Measurements from ENCODE around the gene ATXN10.
"Not testable (repeated sequence)": the region's sequence is repeated elsewhere in the genome, so short reads cannot be mapped to it uniquely, and the experiment has no call there.

ATXN10 gene

DNA sequence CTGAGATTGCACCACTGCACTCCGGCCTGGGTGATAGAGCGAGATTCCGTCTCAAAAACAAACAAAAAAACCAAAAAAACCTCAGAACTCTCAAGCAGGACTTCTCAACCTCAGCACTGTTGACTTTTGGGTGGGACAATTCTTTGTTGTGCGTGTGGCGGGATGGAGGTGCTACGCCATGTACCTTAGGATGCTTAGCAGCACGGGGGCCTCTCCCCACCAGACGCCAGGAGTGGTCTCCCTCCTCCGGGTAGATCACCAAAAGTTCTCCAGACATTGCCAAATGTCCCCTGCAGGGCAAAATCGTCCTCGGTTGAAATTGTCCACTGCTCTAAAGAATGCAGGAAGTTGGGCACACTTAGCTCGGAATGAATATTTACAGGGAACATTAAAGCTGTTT is 26.9 kb upstream of the ATXN10 start:
- no peak for DNase-seq (ENCODE audit: low spot score)

DNA sequence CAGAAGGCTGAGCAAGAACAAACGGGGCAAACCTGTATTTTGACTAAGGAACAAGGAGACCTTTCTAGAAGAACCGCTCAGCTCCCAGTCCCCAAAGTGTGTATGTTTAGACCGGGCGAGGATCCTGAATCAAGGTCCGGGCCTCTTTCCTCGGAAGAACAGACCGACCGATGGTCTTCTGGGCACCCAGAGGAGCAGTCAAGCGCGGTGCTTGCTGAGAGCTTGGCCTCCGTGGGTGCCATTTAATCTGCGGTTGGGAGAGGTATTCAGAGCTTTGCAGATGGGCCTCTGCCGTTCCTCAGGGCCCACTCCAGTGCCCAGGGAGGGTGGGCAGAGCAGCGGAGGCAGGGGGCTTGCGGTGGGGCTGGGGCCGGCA is 26.5 kb upstream of the ATXN10 start:
- no peak for DNase-seq (ENCODE audit: low spot score)

- peak; percentile 11 for DNase-seq (ENCODE audit: low spot score)
Measured at GRCh38 chr22:45645526-45646414, 25.9 kb upstream of the ATXN10 start.

GRCh38 chr22:45647532-45648225 is 24.0 kb upstream of the ATXN10 start:
- no peak for DNase-seq (ENCODE audit: low spot score)

- DNase-seq (ENCODE audit: low spot score) = no peak
Measured at GRCh38 chr22:45648301-45649117, 23.1 kb upstream of the ATXN10 start.

GRCh38 chr22:45649809-45650208 is 21.8 kb upstream of the ATXN10 start:
- no peak for DNase-seq (ENCODE audit: low spot score)

- no peak for DNase-seq (ENCODE audit: low spot score)
Measured at GRCh38 chr22:45650721-45651120, 20.9 kb upstream of the ATXN10 start.

DNA sequence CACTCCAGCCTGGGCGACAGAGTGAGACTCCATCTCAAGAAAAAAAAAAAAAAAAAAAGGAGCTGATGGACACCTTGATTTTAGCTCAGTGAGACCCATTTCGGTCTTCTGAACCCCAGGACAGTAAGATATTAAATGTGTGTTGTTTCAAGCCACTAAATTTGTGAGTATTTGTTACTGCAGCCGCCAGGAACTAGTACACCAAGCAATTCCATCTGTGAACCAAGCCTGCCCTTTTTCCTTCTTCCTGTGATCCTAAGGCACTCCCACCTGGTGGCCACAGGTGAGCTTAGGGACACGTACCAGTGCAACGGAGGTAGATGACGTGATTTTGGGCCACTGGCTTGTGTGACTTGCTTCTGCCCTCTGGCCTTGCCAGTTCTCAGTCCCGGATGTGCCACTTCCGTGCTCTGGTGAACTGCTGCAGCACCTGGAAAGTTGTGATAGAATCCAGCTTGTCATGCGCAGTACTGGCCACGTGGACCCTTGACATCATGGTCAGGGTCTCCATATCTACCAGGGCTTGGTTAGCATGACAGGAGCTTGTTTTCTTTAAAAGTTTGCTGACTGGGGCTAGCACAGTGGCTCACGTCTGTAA is 19.6 kb upstream of the ATXN10 start:
- no peak for DNase-seq (ENCODE audit: low spot score)

DNA sequence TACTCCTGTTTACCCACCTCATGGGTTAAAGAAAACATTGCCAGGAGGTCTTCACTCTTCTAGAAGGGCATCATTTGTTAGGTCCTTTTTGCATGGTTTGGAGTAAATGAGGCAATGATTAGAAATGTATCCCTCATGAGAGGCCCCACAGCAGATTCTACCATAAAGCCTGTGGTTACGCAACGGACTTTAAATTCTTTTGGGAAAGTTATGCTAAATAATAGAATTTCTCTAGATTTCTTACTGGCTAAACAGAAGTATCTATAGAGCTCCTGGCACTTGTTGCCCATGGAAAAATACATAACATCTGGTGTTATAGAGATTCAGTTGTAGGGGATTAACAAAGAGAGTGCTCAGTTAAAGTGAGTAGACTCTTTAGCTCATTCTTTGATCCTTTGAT is 15.1 kb upstream of the ATXN10 start:
- no peak for DNase-seq (ENCODE audit: low spot score)

DNA sequence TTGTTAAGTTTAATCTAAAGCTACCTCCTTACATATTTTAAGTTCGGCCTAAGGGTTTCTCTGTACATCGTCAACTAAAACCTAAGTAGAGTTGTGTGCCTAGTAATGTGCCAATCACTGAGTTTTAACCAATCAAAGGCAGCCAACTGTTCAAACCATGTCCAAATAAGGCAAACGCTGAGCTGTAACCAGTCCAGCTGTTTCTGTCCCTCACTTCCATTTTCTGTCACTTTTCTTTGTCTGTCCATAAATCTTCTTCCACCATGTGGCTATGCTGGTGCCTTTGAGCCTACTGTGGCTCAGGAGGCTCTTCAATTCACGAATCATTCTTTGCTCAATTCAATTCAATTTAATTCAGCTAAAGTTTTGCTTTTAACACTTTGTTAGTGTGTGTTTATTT is 13.9 kb upstream of the ATXN10 start:
- DNase-seq (ENCODE audit: low spot score) = no peak

DNA sequence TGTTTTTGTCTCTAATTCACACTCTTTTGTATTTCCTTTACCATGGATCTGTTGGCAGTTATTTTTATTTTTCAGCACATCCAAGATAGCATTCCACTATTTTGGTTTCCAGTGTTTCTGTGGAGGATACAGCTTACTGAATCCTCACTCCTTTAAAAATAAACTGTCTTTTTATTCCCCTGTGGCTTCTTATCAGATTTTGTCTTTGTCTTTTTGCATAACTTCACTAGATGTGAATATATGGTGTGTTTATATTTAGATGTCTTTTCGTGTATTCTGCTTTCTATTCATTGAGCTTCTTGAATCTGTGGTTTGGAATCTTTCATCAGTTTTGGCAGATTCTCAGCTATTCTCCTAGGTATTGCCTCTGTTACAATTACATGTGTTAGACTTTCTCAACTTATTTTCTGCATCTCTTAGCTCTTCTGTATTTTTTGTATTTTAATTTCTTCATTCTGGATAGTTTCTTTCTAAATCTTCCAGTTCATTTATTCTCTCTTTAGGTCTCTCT is 7.4 kb upstream of the ATXN10 start:
- DNase-seq (ENCODE audit: low spot score) = no peak

DNA sequence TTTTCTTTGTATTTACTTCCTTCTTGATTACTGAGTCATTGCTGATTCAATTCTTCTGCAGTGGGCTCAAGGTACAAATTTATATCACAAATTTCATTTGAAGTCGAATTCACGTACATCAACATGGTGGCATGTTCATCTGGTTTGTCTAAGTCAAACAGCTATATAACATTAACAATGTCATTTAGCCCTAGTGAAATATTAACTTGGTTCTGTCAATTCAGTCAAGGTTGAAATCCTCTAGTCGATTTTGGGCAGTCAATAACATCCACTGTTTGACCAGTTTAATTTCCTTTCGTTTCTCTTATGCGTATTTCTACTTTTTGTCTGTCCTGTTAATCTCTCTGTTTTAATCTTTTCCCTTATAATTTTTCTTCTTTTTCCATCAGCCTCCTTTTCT is 4.1 kb upstream of the ATXN10 start:
- no peak for DNase-seq (ENCODE audit: low spot score)

- DNase-seq (ENCODE audit: low spot score) = not testable (repeated sequence)
Measured at GRCh38 chr22:45670363-45670762, 1.3 kb upstream of the ATXN10 start.

DNA sequence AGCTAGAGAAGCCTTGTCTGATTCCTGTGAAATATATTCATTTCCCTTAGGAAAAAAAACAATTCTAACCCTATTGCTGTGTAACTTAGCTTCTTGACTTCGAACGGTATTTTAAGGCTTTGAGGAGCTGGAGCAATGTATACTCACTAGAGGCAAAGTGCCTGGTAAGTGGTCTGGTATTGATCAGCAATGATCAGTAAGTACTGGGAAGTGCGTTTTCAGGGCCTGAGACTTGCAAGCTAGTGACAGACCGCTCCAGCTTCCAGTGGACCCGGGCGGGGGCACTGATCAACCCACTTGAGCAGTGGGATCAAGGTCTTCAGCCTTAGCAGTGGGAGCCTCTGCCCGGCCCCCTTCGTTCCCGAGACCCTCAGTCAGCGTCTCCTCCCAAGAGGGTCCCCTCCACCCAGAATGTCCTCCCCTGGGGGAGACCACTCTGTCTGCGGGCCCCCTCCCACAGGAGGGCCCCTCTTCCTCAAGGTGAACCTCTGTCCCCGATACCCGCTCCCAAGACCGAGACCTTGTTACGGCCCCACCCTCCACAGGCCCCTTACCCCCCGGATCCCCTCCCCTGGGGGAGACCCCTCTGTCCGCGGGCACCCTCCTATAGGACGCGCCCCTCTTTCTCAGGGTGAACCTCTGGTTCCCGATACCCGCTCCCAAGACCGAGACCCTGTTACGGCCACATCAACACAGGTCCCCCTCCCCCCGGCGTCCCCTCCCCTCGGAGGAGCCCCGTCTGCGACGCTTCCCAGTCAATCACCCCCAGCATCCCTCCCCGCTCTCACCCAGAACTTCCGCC is 452 bp upstream of the ATXN10 start:
- DNase-seq (ENCODE audit: low spot score) = peak; percentile 11

GRCh38 chr22:45672564-45673481 is 1.2 kb downstream of the ATXN10 start:
- peak; percentile 35 for DNase-seq (ENCODE audit: low spot score)

- DNase-seq (ENCODE audit: low spot score) = peak; percentile 12
Measured at GRCh38 chr22:45673482-45674175, 2.0 kb downstream of the ATXN10 start.

DNA sequence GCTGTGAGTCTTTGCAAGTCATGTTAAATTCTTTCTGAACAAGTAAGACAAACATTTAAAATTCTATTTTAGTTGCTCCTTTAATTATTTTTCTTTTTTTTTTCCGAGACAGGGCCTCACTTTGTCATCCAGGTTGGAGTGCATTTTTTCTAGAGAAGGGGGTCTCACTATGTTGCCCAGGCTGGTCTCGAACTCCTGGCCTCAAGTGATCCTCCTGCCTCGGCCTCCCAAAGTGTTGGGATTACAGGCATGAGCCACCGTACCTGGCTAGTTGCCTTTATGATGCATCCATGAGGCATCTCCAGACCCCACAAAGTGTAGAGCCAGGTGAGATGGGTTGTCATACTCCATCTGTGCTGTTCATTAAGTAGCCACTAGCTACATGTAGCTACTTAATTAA is 4.4 kb downstream of the ATXN10 start:
- DNase-seq (ENCODE audit: low spot score) = no peak

- no peak for DNase-seq (ENCODE audit: low spot score)
Measured at GRCh38 chr22:45677063-45677462, 5.4 kb downstream of the ATXN10 start.
